Neuronal stem cell (in vitro differentiated cells): ENCODE data around the gene ZMIZ1.

Experiments
- DNase-seq: peaks from one replicate; pipeline ENCODE4 v3.0.0-alpha.2; 2013; ENCODE audit warnings: low spot score
- H2AFZ ChIP-seq: one replicate; pipeline ENCODE4 v1.6.1; 2013; ENCODE audit warnings: mild to moderate bottlenecking, low read length, inconsistent platforms
- H2AK5ac ChIP-seq: 2 replicates; pipeline ENCODE4 v1.6.1; 2013; ENCODE audit warnings: low read depth, mild to moderate bottlenecking, inconsistent platforms, low read length, moderate library complexity, mixed read lengths
- H2BK120ac ChIP-seq: 2 replicates; pipeline ENCODE4 v1.6.1; 2013; ENCODE audit warnings: low read depth, mild to moderate bottlenecking, inconsistent platforms, low read length, moderate library complexity, mixed read lengths
- H2BK12ac ChIP-seq: one replicate; pipeline ENCODE4 v1.6.1; 2013; ENCODE audit warnings: low read length, inconsistent platforms
- H2BK15ac ChIP-seq: 2 replicates; pipeline ENCODE4 v1.6.1; 2013; ENCODE audit warnings: mild to moderate bottlenecking, low read length, inconsistent platforms, mixed read lengths
- H2BK5ac ChIP-seq: one replicate; pipeline ENCODE4 v1.6.1; 2013; ENCODE audit warnings: inconsistent platforms, mild to moderate bottlenecking, low read length, moderate library complexity
- H3K14ac ChIP-seq: one replicate; pipeline ENCODE4 v1.6.1; 2013; ENCODE audit warnings: low read length, inconsistent platforms
- H3K18ac ChIP-seq: 2 replicates; pipeline ENCODE4 v1.6.1; 2013; ENCODE audit warnings: low read length, inconsistent platforms
- H3K23ac ChIP-seq: 2 replicates; pipeline ENCODE4 v1.6.1; 2013; ENCODE audit warnings: low read depth, mild to moderate bottlenecking, mixed read lengths, low read length, inconsistent platforms; ENCODE audit not compliant: poor library complexity
- H3K27ac ChIP-seq: replicated peaks from 3 replicates; pipeline ENCODE4 v1.5.1; 2013; ENCODE audit warnings: low read length, inconsistent platforms
- H3K27me3 ChIP-seq, 3 experiments: 2 replicates each; pipeline ENCODE4 v1.6.1; 2013; ENCODE audit warnings: low read length in 3 of 3, mild to moderate bottlenecking in 2 of 3, inconsistent platforms in 1 of 3, low read depth in 1 of 3, mixed read lengths in 1 of 3, moderate library complexity in 1 of 3; ENCODE audit not compliant: control insufficient read depth in 3 of 3, insufficient read depth in 3 of 3
- H3K36me3 ChIP-seq, 2 donors: replicated peaks in 1 of 2; 2 replicates each; pipeline ENCODE4 v1.6.1; 2013; ENCODE audit warnings: low read length in 2 of 2; ENCODE audit not compliant: control insufficient read depth in 2 of 2, insufficient read depth in 2 of 2
- H3K4ac ChIP-seq: 2 replicates; pipeline ENCODE4 v1.6.1; 2013; ENCODE audit warnings: inconsistent platforms, mild to moderate bottlenecking, low read length, moderate library complexity
- H3K4me1 ChIP-seq, 2 donors: 1 replicate in 1 of 2; 2 replicates in 1 of 2; pipeline ENCODE4 v1.6.1; 2013; ENCODE audit warnings: low read length in 2 of 2, low read depth in 1 of 2; ENCODE audit not compliant: control insufficient read depth in 2 of 2, insufficient read depth in 1 of 2
- H3K4me2 ChIP-seq: one replicate; pipeline ENCODE4 v1.6.1; 2013; ENCODE audit warnings: mild to moderate bottlenecking, low read length, inconsistent platforms; ENCODE audit not compliant: insufficient read depth, poor library complexity, severe bottlenecking
- H3K4me3 ChIP-seq, 2 donors: 2 replicates each; pipeline ENCODE4 v1.5.1; 2013; ENCODE audit warnings: low read length in 2 of 2, mild to moderate bottlenecking in 2 of 2, inconsistent platforms in 1 of 2, moderate library complexity in 1 of 2
- H3K79me1 ChIP-seq: one replicate; pipeline ENCODE4 v1.6.1; 2013; ENCODE audit warnings: low read depth, mild to moderate bottlenecking, inconsistent platforms, low read length, moderate library complexity
- H3K9ac ChIP-seq: one replicate; pipeline ENCODE4 v1.6.1; 2013; ENCODE audit warnings: mild to moderate bottlenecking, low read depth, low read length, inconsistent platforms; ENCODE audit not compliant: poor library complexity
- H3K9me3 ChIP-seq, 2 donors: replicated peaks in 1 of 2; 2 replicates each; pipeline versions ENCODE3 to v1.6.1; 2013; ENCODE audit warnings: low read length in 2 of 2, mild to moderate bottlenecking in 2 of 2, inconsistent platforms in 1 of 2, low read depth in 1 of 2, mixed read lengths in 1 of 2, moderate library complexity in 1 of 2; ENCODE audit not compliant: control insufficient read depth in 2 of 2, insufficient read depth in 1 of 2
- H4K8ac ChIP-seq: one replicate; pipeline ENCODE4 v1.6.1; 2013; ENCODE audit warnings: low read depth, mild to moderate bottlenecking, inconsistent platforms, low read length, moderate library complexity
- H4K91ac ChIP-seq: one replicate; pipeline ENCODE4 v1.6.1; 2013; ENCODE audit warnings: low read length, low read depth, mild to moderate bottlenecking, inconsistent platforms; ENCODE audit not compliant: poor library complexity
- WGBS, 2 donors: extraction: QIAGEN DNeasy Blood & Tissue Kit; methylation state at CpG; one replicate each; pipeline ENCODE4 v1.1.7; 2013; ENCODE audit warnings: missing lambda C conversion rate in 2 of 2, mixed read lengths in 1 of 2; ENCODE audit not compliant: insufficient read length in 2 of 2, insufficient replicate concordance in 1 of 2; ENCODE audit errors: extremely low coverage in 2 of 2; 5-methylcytosine and 5-hydroxymethylcytosine counted together

Gene ZMIZ1

GRCh38 chr10:79042639-79043411 is 25.9 kb upstream of the ZMIZ1 start:
- H3K4me3 ChIP-seq, result no peak overlapping the region
- peaks cover 0 to 2% of the 10 kb centered on the region in 2 donors for H3K9me3 ChIP-seq
- no peak overlapping the region for H3K4ac ChIP-seq
- DNase-seq, result no peak
- peaks cover 0 to 8% (median 0%) of the 10 kb centered on the region in 3 experiments for H3K27me3 ChIP-seq
- no peak overlapping the region for H2BK120ac ChIP-seq
- no peak overlapping the region for H3K27ac ChIP-seq
- H4K8ac ChIP-seq, result no peak overlapping the region
- H3K4me1 ChIP-seq, result peaks cover 7% of the 10 kb centered on the region in 2 donors
- no peak overlapping the region for H2AFZ ChIP-seq
- no CpG with 5 or more reads among the region's 3 CpGs for WGBS, 2 donors
- no peak overlapping the region for H3K14ac ChIP-seq
- H3K4me2 ChIP-seq, result no peak overlapping the region
- no peak overlapping the region for H2BK15ac ChIP-seq
- H3K23ac ChIP-seq, result no peak overlapping the region
- H3K18ac ChIP-seq, result no peak overlapping the region
- no peak overlapping the region for H2BK5ac ChIP-seq
- H2AK5ac ChIP-seq, result no peak overlapping the region
- no peak overlapping the region for H2BK12ac ChIP-seq
- no peak overlapping the region for H3K9ac ChIP-seq
- no peaks in the 10 kb centered on the region for H3K36me3 ChIP-seq
- H3K79me1 ChIP-seq, result no peaks in the 10 kb centered on the region
- H4K91ac ChIP-seq, result no peak overlapping the region

- no peak overlapping the region for H2BK5ac ChIP-seq
- H2BK120ac ChIP-seq, result no peak overlapping the region
- no peak overlapping the region for H2BK12ac ChIP-seq
- no peak overlapping the region for H3K4me2 ChIP-seq
- no peak overlapping the region for H3K18ac ChIP-seq
- no peak overlapping the region for H3K14ac ChIP-seq
- H3K27me3 ChIP-seq, result peaks cover 0 to 8% (median 0%) of the 10 kb centered on the region in 3 experiments
- no peak overlapping the region for H3K4ac ChIP-seq
- H2BK15ac ChIP-seq, result no peak overlapping the region
- H4K8ac ChIP-seq, result no peak overlapping the region
- H3K4me3 ChIP-seq, result no peak overlapping the region
- no peaks in the 10 kb centered on the region for H3K36me3 ChIP-seq
- H3K4me1 ChIP-seq, result peaks cover 3 to 9% of the 10 kb centered on the region in 2 donors
- H2AK5ac ChIP-seq, result no peak overlapping the region
- no peak overlapping the region for H3K9ac ChIP-seq
- DNase-seq, result no peak
- H3K79me1 ChIP-seq, result no peaks in the 10 kb centered on the region
- H2AFZ ChIP-seq, result no peak overlapping the region
- no peaks in the 10 kb centered on the region for H3K9me3 ChIP-seq
- no peak overlapping the region for H3K27ac ChIP-seq
- WGBS, 2 donors, result no CpG with 5 or more reads among the region's 5 CpGs
- H3K23ac ChIP-seq, result no peak overlapping the region
- no peak overlapping the region for H4K91ac ChIP-seq
Measured at GRCh38 chr10:79044036-79044632, 24.6 kb upstream of the ZMIZ1 start.

- Histone ChIP-seq H3K4me2 (no peak overlapping the region), H3K27me3 (peaks cover 0 to 8% (median 0%) of the 10 kb centered on the region in 3 experiments), H3K27ac (no peak overlapping the region), H4K91ac (no peak overlapping the region), H2BK15ac (peak overlapping the region; percentile 60), H3K14ac (peak overlapping the region; percentile 73), H2BK120ac (no peak overlapping the region), H3K4ac (no peak overlapping the region), H2AFZ (no peak overlapping the region), H2BK5ac (no peak overlapping the region), H2BK12ac (no peak overlapping the region), H3K4me3 (peak overlapping the region in 1 of 2 donors; percentile 56), H3K23ac (no peak overlapping the region), H3K79me1 (no peaks in the 10 kb centered on the region), H3K9ac (no peak overlapping the region), H3K18ac (peak overlapping the region; percentile 91), H3K36me3 (no peaks in the 10 kb centered on the region), H3K9me3 (no peaks in the 10 kb centered on the region), H4K8ac (peak overlapping the region; percentile 84), H2AK5ac (peak overlapping the region; percentile 72), H3K4me1 (peaks cover 3 to 8% of the 10 kb centered on the region in 2 donors)
- DNase-seq, result no peak
- WGBS, 2 donors, result no CpG with 5 or more reads among the region's 4 CpGs
Measured at GRCh38 chr10:79044846-79045245, 23.9 kb upstream of the ZMIZ1 start.

- Histone ChIP-seq H2BK12ac (no peak overlapping the region), H2BK15ac (peak overlapping the region; percentile 27), H3K14ac (no peak overlapping the region), H4K8ac (no peak overlapping the region), H3K27ac (no peak overlapping the region), H3K4me1 (peaks cover 3 to 11% of the 10 kb centered on the region in 2 donors), H2BK120ac (no peak overlapping the region), H3K36me3 (no peaks in the 10 kb centered on the region), H2AFZ (no peak overlapping the region), H3K23ac (no peak overlapping the region), H3K27me3 (peaks cover 0 to 8% (median 0%) of the 10 kb centered on the region in 3 experiments), H3K4me2 (no peak overlapping the region), H3K79me1 (no peaks in the 10 kb centered on the region), H2AK5ac (peak overlapping the region; percentile 92), H4K91ac (no peak overlapping the region), H3K9me3 (no peaks in the 10 kb centered on the region), H3K4ac (no peak overlapping the region), H3K18ac (peak overlapping the region; percentile 27), H3K4me3 (peak overlapping the region in 1 of 2 donors; percentile 16), H2BK5ac (no peak overlapping the region), H3K9ac (no peak overlapping the region)
- DNase-seq, result no peak
- WGBS, 2 donors, result no CpG with 5 or more reads among the region's 9 CpGs
Measured at GRCh38 chr10:79045566-79046175, 23.1 kb upstream of the ZMIZ1 start.
